GM18520 (cell line): Measurements from ENCODE around the gene TMEM196.

Experiments used
- ATAC-seq: cut with Tn5 transposase; IDR thresholded peaks from one replicate; pipeline ENCODE4 v1.9.1; 2021; ENCODE audit not compliant: unreplicated experiment

The TMEM196 gene

DNA sequence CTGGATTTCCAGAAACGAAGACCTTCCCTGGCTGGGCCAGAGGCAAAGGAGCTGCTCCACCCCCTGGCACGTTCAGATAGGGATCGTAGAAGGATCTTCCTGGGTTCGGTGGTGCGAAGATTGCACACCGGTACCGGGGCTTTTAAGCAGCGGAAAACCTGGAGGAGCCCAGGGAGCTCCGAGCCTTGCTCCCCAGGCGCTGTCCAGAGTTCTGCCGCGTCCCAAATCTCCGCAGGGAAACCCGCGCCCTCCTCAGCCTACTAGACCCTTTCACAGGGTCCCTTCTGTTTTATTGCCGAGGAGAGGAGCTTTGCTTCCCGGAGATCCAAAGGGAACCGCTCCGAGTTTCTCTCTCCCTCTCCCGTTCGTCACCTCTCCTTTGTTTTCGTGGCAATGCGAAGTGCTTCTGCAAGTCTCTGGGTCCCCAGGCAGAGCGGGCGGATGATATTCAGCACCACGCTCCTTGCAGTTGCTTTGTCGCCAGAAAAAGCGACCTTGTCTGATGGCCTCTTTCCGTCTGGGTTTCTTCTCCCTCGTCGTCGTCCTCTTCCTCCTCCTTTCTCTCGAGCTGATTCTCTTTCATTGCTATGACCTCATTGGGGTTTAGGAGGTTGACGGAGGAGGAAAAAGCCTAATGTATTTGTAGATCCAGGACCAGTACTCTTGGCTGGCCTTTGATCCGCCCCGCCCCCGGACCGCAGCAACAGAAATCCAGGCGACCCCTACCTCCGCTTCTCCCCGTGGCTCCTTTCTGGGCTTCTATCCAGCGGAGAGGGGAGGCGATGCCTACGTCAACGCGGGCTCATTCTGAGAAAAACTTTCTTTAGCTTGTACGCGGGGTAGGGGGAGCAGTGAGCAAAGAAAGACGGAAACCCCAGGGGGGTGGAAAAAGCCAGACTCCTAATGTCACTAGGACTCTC lies at the start of gene TMEM196:
TMEM196 (minus strand) TSS at position 777 of the 920 bp plus-strand sequence. CDS start 921 bp downstream, outside the sequence.
- no peak for ATAC-seq

DNA sequence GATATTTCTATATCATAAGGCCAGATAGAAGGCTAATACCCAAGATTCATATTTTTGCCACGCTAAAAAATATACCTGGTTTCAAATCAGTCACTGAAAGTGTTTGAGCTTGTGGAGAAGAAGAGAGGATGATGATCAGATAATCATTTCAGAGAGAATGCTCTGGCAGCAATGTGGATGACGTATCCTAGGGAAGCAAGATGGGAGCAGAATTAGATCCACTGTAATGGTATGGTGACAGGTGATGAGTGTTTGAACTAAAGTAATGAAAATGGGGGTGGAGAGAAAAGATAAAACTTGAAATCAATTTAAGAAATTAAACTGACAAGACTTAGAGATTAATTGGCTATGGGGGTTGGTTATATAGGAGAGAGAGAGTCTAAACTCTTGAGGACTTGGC lies 42.7 kb upstream of the TMEM196 start:
- ATAC-seq: no peak

DNA sequence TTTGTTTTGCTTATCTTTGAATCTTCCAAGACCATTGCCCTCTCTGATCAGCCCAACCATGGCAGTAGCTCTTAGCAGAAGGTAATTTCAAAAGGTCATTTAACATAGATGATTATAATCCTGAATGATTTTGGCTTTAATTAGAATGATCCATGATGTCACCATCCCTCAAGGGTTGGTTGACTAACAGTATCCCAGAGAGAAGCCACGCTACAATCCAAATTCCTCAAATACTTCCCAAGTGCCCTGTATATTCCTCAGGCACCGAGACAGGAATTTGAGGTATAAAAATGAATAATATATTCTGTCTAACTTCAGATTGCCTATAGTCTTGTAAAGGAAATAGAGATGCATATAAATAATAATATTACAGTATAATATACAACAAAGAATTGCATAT lies 42.1 kb upstream of the TMEM196 start:
- ATAC-seq: no peak

DNA sequence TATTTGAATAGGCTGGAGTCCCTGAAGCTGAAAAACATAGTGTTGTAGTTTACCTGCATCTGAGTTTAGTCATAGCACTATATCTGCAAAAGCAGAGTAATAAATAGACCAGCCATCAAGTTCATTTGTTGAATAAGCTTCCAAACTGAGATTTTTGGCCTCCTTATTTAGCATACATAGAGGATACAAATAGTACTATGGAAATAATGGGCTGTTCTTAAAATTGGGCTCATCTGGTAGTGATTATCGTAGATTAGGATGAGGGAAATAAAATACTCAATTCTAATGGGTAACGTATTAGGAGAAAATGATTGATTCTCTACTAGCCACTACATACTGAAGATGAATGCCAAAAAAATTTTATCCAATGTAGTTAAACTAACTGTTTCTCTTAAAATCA lies 41.4 kb upstream of the TMEM196 start:
- ATAC-seq: no peak

DNA sequence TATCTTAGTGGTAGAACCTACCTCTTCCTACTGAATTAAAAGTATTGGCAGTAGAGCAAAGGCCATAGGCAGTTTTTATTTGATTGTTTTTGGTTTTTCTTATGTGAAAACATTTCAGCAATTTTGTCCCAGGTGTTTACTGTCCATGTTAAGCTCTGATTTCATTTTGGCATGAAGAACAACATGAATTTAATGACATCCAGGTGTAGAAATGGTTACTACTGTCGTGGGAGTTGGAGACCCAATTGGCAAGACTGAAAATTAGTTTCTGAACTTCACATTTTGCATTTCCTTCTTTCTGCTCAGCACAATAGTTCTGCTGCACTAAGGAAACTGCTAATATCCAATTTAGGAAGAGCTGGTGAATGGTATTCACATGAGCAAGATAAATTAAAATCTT lies 38.0 kb upstream of the TMEM196 start:
- no peak for ATAC-seq

DNA sequence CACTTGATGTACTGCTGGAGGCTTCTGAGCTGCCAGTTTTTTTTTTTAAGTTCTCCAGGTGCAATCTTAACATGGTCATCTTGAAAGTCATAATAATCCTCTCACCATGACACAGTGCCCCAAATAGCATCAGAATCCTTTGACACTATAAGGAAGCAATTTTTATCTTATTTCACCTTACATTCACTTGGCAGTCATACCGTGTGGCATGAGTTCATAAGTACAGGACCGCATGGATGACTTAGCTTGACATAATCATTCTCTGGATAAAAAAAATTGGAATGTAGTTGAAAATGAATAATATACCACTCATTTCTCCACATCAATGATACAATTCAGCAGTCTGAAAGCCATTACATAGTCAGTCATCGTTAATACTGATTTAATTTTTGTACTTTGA lies 25.6 kb upstream of the TMEM196 start:
- ATAC-seq: no peak

DNA sequence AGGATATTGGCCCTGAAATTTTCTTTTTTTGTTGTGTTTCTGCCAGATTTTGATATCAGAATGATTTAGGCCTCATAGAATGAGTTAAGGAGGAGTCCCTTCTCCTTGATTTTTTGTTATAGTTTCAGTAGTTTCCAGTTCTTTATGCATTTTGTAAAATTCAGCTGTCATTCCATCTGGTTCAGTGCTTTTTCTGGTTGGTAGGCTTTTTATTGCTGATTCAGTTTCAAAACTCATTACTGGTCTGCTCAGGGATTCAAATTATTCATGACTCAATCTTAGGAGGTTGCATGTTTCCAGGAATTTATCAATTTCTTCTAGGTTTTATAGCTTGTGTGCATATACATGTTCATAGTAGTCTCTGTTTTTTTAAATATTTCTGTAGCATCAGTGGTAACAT lies 10.1 kb upstream of the TMEM196 start:
- no peak for ATAC-seq

DNA sequence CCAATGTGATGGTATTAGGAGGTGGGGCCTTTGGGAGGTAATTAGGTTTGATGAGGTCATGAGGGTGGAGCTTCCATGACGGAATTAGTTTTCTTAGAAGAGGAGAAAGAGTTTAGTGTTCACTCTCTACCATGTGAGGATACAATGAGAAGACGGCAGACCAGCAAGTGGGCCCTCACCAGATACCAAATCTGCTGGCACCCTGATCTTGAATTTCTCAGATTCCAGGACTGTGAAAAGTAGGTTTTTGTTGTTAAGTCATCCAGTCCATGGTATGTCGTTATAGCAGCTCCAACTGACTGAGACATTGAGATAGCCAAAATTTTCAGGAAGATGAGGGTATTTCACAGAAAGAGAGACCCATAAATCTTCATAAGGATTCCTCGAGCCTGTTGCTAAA lies 3.6 kb upstream of the TMEM196 start:
- no peak for ATAC-seq

DNA sequence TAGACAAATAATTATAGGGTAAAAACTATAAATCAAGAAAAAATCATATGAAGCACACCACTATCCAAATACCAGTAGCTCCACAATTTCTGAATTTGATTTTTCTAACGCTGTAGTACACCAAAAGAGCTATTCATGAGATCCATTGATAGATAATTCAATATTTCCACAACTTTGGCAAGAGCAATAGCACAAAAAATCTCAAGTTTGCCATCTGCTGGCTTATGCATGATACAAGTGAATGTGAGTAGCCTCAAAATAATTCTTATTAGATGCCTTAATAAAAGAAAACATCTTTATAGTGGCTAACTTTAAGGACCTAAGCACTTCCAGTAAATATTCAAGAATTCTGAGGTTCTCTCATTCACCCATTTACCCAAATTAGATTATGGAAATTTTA lies 2.2 kb upstream of the TMEM196 start:
- ATAC-seq: no peak

DNA sequence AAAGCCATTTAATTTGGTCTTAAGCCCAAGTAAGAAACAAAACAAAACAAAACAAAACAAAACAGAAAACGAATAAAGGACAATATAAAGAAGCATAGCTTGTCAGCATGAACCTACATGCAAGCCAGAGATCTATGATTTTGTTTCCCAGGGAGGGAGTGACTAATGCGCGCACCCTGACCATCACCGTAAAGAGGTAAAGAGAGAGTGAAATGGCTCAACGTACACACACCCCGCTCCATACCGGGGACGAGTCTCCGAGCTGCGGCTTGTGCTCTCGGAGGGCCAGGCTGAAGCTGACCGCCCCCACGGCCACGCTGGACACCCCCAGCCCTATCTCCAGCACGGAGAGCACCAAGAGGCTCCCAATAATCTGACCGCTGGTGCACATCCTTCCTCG lies 1.1 kb downstream of the TMEM196 start:
- ATAC-seq: no peak

DNA sequence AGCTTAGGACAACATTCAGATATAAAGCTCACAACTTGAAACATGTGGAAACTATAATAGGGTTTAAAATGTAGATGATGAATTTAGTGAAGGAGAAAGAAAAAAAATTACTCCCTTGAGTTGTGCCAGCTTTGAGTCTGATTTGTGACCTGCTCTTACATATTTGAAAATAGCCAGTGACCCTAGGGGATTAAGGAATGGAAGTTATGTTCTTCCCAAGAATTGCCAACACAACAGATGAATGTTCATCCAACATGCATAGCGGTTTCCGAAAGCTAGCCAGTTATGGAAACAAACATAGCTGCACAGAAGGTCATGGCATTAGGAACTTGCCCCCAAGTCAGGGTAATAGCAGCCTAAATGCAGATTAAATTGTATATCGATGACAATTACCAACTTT lies 10.8 kb downstream of the TMEM196 start:
- ATAC-seq: no peak

DNA sequence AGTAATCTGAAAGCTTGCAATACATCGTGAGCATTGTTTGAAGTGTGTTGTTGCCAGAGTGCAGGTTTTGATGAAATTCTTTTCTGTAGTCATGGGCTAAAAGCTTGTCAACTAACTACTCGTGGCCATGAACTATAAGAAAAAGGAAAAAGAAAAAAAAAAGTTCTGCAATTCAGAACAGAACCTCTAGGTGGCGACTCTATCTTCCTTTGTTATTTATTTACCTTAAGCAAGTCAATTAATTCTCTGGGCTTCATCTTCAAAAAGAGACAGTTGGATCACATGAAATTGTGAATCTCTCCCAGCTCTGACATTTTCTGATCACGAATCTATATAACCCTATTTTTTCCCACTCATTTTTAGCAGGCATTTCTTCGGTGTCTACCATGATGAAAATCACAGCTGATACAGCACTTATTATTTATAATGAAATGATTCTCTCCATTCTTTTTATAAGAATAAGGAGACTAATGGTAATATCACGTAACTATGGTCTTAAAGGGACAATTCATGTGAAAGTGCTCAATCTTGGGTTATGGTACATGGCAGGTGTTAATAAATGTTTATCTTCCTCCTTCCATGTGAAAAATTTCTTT lies 18.8 kb downstream of the TMEM196 start:
- no peak for ATAC-seq

DNA sequence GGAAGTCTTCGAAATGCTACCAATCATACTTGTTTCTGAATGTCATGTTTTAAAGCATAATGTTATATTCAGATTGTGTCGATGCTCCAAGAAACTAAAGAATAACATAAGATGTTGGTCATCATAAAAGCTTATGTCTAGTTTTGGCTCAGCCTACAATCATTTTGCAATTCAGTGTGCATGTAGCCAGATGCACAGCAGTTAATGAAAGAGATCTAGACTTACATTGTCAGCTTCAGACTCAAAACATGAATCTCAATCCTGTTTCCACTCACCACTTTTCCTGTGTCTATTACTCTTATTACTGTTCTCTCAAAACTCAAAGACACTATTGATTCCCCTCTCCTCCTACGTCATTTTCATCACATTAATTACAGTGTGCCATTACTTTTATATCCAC lies 21.4 kb downstream of the TMEM196 start:
- ATAC-seq: no peak

DNA sequence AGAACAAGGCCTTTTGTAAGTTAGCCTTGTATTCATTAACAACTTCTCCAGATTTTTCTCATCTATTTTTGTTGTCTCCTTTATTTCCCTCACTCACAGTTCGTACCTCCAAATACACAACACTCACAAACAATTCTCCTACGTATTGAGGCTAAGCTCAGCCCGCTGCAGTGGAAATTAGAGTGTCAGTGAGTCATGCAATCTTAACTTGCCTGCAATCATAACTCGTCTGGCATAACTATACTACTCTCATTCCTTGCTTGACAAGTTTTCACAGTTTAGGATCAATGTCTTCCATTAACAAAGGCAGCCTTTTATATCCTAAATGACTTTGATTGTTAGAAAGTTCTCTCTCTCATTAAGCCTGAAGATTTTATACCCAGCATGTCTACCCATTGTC lies 23.8 kb downstream of the TMEM196 start:
- ATAC-seq: no peak

DNA sequence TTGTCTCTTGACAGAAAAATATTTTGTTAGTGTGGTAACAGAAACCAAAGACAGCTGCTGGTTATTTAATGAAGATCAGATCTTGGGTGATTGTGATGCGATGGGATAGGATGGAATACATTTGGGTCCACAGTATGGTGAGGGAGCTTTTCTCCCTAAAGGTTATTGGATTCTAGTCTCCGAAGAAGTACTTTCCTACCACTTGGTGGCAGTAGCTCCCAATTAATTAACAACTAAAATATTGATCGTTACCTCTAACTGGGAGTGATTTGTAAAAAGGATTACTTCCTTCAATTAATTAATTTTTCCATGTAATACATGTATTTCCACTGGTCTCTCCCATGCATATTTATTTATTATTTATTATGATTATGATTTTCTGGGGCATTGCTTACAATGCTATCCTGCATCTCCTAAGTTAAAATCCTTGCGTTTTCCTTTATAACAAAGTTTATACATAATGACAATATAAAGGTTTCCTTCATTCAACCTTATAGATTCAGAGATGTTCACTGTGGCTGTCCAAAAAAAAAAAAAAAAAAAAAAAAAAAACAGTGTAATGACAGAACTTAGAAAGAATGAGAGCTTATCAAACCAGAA lies 25.6 kb downstream of the TMEM196 start:
- no peak for ATAC-seq

DNA sequence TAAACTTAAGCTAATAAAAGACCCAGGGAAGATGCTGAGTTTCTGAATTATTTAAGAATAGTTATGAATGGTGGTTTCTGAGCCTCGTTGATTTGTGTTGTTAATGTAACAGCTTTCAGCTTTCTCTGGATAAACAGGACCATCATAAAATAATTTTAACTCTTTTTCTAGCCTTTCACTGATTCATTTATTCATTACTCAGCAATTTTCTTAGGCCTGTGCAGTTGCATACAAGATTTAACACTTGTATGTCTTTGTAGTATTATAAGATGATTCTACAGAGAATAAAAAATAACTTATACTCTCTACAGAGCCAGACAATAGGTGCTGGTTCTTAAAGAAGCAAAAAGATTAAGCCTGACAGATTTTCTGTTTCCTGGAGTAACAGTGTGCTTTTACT lies 29.3 kb downstream of the TMEM196 start:
- no peak for ATAC-seq

DNA sequence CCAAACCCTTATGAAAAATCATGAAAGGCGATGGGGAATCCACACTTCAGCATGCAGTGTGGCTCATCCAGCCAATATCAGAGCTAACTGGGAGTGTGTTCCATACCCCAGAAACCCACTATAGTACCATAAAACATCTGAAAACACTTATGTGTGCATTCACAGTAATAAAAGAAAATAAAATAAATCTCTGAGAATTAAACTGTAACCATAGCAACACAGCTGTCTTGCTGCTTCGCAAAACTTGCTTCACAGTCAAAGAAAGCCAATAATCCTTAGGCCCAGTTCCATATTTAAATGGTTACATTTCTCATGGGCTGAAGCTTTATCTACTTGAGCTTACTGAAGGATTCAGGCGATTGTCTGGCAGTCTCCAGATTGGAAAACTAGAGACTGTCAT lies 44.7 kb downstream of the TMEM196 start:
- no peak for ATAC-seq

DNA sequence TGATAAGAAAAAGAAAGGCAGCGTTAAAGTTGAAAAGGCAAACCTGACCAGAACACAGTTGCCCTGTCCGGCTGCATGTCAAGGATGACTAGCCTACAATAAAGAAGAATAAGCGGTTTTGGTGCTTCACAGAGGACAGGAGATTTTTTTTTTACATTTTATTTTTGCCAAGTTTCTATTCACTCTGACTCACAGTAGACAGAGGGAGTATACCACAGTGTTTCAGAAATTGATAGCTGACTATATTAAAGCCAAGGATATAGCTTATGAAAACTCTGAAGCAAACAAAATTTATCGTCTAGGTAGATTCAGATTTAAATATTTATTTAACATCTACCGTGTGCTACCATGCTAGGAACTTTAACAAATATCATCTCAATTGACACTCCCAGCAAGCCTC lies 47.6 kb downstream of the TMEM196 start:
- ATAC-seq: no peak

DNA sequence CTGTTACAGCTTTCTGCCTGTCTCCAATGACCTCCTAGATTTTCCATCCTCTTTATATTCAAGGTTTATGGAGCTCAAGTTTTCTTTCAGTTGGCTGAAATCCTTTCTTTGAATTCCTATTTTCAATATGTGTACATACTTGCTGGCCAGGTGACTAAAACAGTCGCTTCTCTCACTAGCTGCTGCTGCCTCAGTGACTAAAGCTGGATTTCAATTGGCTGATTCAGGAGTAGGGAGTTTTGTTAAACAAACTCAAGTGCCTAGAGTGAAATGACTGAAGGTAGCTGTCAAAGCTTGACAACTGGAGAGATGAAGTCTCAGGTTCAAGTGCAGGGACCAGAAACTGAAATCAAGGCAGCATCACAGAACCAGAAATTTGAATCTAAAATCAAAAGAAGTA lies 57.9 kb downstream of the TMEM196 start:
- ATAC-seq: no peak

DNA sequence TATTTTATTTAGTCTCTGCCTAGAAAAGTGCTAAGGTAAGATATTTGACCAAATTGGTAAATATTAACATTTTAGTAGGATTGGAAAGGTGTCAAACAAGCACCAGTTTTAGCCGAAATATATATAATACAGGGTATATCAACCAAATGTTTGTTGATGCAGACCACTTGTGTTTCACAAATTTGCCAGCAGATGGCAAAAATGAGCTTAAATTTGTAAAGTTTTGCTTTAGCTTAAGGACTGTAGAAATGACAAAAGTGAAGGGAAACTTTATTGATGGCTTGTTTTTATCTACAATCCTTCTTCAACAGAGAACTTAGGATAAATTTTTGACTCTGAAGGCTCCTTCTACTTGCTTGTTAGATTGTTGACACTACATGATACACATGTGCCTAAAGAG lies 59.7 kb downstream of the TMEM196 start:
- no peak for ATAC-seq

DNA sequence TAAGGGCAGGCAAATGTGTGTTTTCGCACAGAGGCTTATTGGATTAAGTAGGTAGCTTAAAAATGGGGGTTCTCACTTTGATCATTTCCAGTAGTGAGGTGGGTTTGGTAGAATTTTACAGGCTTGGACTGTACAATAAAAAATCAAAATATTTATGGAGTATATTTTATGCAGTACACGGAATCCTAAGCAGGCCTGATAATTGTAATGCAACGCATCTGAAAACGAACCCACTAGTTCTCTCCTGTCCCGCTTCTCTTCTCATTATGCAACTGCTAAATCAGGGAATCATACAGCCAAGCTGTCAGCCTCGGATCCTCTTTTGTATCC lies 64.2 kb downstream of the TMEM196 start:
- no peak for ATAC-seq
